ENCODE measurements around the gene NIN. TPM values are rescaled to one million over a fixed set of nuclear protein-coding genes. Genes with fewer than 3 reads are reported as not detected.
A peak's percentile ranks its signal among the peaks of the same experiment; 100 is the strongest.

Gene NIN
- total RNA-seq, 1 experiment from 2014 or later = 26.6 TPM

DNA sequence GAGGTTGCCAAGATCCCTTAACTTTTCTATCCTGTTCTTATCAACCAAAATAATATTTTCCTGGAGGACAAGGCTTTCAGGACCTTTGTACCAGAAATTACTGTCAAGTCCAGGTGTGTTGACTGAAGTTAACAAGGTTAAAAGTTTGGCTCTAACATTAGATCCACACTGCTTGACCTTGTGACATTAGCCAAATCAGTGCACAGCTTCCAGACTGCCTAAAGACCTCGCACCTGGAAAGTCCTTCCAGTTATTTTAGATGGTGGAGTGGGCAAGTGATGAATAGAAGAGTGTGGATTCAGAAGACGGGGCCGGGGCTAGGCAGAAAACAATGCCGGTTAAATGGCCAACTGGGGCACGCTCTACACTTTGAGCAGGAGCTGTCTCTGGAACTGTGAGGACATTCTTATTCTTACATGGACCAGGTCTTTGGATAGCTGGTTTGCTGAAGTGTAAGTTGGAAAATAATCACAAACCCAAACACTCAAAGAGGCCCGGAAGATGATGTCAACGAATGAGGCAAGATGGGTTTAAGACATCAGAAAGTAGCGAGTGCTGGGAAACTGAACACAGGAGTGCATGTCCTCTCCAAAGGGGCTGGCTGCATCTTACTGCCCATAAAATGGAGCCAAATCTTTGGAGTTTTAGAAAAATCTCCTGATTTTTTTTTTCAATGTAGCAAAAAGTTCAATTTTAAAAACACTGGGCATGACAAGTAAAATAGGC is 56.3 kb downstream of the NIN start:
- Mint-ChIP-seq H3K27ac (ENCODE audit: unreplicated experiment) (no peak overlapping the region), H3K9me3 (ENCODE audit: low read depth, unreplicated experiment) (no peaks in the 10 kb centered on the region), H3K36me3 (ENCODE audit: insufficient read depth, unreplicated experiment) (peaks cover 13% of the 10 kb centered on the region), H3K27me3 (ENCODE audit: unreplicated experiment) (no peaks in the 10 kb centered on the region), H3K4me1 (ENCODE audit: low read depth, unreplicated experiment) (no peaks in the 10 kb centered on the region), H3K4me3 (ENCODE audit: low read depth, unreplicated experiment) (no peak overlapping the region)
- DNase-seq = no peak
- intact Hi-C loops (cut with micrococcal nuclease; ENCODE audit: unreplicated experiment) = loop anchor here (5.0 kb wide), 1 partner anchor 452 kb away; no protein-coding TSS in a partner anchor
- CTCF ChIA-PET = interaction anchor here (0.9 to 4.1 kb wide), 6 partner anchors 85 to 454 kb away, joined by 3 to 17 read pairs (median 3); no protein-coding TSS in a partner anchor
- no TSS peak for BruUV-seq (replicated peaks)
- TF ChIP-seq, protein P1, sequence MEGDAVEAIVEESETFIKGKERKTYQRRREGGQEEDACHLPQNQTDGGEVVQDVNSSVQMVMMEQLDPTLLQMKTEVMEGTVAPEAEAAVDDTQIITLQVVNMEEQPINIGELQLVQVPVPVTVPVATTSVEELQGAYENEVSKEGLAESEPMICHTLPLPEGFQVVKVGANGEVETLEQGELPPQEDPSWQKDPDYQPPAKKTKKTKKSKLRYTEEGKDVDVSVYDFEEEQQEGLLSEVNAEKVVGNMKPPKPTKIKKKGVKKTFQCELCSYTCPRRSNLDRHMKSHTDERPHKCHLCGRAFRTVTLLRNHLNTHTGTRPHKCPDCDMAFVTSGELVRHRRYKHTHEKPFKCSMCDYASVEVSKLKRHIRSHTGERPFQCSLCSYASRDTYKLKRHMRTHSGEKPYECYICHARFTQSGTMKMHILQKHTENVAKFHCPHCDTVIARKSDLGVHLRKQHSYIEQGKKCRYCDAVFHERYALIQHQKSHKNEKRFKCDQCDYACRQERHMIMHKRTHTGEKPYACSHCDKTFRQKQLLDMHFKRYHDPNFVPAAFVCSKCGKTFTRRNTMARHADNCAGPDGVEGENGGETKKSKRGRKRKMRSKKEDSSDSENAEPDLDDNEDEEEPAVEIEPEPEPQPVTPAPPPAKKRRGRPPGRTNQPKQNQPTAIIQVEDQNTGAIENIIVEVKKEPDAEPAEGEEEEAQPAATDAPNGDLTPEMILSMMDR (IDR thresholded peaks at IDR 0.05; ENCODE audit: unreplicated experiment) = no peak

DNA sequence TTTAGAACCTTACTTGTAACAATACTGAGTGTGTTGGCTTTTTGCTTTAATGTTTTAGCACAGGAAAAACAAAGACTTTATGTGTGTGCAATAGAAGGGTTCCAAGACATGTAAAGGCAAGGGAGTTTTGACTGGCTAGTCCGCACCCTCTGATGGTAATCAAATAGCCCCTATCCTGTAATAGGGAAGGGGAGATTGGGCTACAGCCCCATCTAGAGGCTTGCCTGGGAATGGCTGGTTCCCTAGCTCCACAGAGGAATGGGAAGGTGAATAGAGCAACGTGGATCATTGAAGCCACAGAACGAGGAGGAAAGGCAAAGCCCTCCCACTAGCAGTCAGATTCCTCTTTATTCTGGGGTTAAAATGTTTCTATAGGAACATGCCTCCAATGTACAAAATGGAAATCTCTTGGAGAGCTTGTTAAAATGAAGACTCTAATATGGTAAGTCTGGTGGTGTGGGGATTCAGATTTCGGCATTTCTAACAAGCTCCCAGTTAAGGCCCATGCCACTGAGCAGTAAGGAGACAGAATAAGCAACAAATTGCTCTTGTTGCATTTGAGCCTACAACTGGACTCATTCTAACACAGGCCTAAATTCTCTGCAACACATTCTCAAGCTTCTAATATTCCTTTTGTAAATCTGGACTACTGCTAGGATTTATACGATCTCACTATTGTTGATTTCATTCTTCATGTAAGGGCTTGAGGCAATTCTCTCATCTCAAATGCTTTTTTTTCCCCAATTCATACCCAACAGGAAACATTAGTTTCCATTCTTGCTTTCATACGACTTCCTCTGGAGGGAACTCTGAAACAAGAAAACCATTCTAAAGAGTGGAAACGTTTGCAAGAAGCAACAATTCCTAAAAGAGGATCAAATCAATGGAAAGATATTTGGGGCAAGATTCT is 57.1 kb downstream of the NIN start:
- CTCF ChIA-PET = interaction anchor here (0.8 to 1.3 kb wide), 9 partner anchors 85 to 453 kb away, joined by 3 to 6 read pairs (median 3); no protein-coding TSS in a partner anchor
- no TSS peak for BruUV-seq (replicated peaks)
- no peaks in the 10 kb centered on the region for H3K9me3 Mint-ChIP-seq (ENCODE audit: low read depth, unreplicated experiment)
- H3K4me3 Mint-ChIP-seq (ENCODE audit: low read depth, unreplicated experiment) = no peak overlapping the region
- H3K27me3 Mint-ChIP-seq (ENCODE audit: unreplicated experiment) = no peaks in the 10 kb centered on the region
- DNase-seq = peak; percentile 56
- no peak overlapping the region for H3K27ac Mint-ChIP-seq (ENCODE audit: unreplicated experiment)
- TF ChIP-seq, protein P1 (IDR thresholded peaks at IDR 0.05; ENCODE audit: unreplicated experiment) = peak; percentile 68
- H3K36me3 Mint-ChIP-seq (ENCODE audit: insufficient read depth, unreplicated experiment) = peaks cover 13% of the 10 kb centered on the region
- H3K4me1 Mint-ChIP-seq (ENCODE audit: low read depth, unreplicated experiment) = no peaks in the 10 kb centered on the region
- intact Hi-C loops (cut with micrococcal nuclease; ENCODE audit: unreplicated experiment) = loop anchor here (1.0 kb wide), 3 partner anchors 154 to 232 kb away; no protein-coding TSS in a partner anchor

DNA sequence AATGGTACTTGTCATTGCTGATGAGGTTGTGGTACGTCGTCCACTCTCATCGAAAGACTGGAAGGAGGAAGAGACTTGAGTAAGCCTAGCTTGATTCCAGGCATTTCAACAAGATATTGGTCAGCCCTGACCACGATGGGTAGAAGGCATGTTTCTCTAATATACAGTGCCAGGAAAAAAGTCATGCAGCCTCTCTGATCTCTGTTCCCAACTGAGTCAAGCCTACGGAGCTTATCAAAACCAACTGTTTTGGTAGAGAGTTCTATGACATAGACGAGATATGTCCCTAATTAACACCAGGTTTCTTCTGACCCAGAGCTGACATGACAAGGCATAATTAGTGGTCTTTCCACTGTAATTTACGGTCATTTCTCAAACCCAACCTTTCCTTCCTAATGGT is 58.5 kb downstream of the NIN start:
- no peak overlapping the region for H3K4me3 Mint-ChIP-seq (ENCODE audit: low read depth, unreplicated experiment)
- intact Hi-C loops (cut with micrococcal nuclease; ENCODE audit: unreplicated experiment) = no loop called here
- H3K9me3 Mint-ChIP-seq (ENCODE audit: low read depth, unreplicated experiment) = no peaks in the 10 kb centered on the region
- H3K27ac Mint-ChIP-seq (ENCODE audit: unreplicated experiment) = no peak overlapping the region
- no peaks in the 10 kb centered on the region for H3K4me1 Mint-ChIP-seq (ENCODE audit: low read depth, unreplicated experiment)
- no TSS peak for BruUV-seq (replicated peaks)
- H3K27me3 Mint-ChIP-seq (ENCODE audit: unreplicated experiment) = no peaks in the 10 kb centered on the region
- TF ChIP-seq, protein P1 (IDR thresholded peaks at IDR 0.05; ENCODE audit: unreplicated experiment) = no peak
- no peak for DNase-seq
- CTCF ChIA-PET = no interaction called here
- H3K36me3 Mint-ChIP-seq (ENCODE audit: insufficient read depth, unreplicated experiment) = peaks cover 8% of the 10 kb centered on the region

DNA sequence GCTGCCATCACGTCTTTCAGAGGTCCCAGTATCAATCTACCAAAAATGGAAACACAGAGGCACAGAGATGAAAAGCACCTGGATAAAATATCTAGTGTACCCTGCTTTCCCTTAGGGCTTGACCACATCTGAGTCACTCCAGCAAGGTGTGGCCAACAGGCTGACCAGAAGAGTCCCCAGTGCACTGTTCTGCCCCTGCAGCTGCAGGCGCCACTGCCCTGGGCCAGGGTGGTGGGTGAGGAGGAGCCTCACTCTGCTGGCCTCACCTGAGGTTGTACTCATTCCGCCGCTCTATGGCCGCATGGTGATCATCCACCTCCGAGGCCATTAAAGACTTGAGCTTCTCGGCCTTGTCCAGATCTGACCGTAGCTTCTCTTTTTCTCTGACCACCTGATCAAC is 60.4 kb downstream of the NIN start:
- no peak overlapping the region for H3K27ac Mint-ChIP-seq (ENCODE audit: unreplicated experiment)
- no peaks in the 10 kb centered on the region for H3K9me3 Mint-ChIP-seq (ENCODE audit: low read depth, unreplicated experiment)
- BruUV-seq (replicated peaks) = no TSS peak
- no peaks in the 10 kb centered on the region for H3K4me1 Mint-ChIP-seq (ENCODE audit: low read depth, unreplicated experiment)
- TF ChIP-seq, protein P1 (IDR thresholded peaks at IDR 0.05; ENCODE audit: unreplicated experiment) = no peak
- peaks cover 8% of the 10 kb centered on the region for H3K36me3 Mint-ChIP-seq (ENCODE audit: insufficient read depth, unreplicated experiment)
- H3K27me3 Mint-ChIP-seq (ENCODE audit: unreplicated experiment) = no peaks in the 10 kb centered on the region
- intact Hi-C loops (cut with micrococcal nuclease; ENCODE audit: unreplicated experiment) = no loop called here
- CTCF ChIA-PET = no interaction called here
- no peak overlapping the region for H3K4me3 Mint-ChIP-seq (ENCODE audit: low read depth, unreplicated experiment)
- no peak for DNase-seq
